ENCODE measurements around the gene DGKI.

- TF ChIP-seq FOXM1 (IDR thresholded peaks at IDR 0.05; ENCODE audit: borderline replicate concordance) = no peak
- TF ChIP-seq TARDBP (IDR thresholded peaks at IDR 0.05) = no peak
- no peak for TF ChIP-seq FOXK2 (IDR thresholded peaks at IDR 0.05)
- no peak for TF ChIP-seq NFRKB (IDR thresholded peaks at IDR 0.05)
- no peak for TF ChIP-seq HDGF (IDR thresholded peaks at IDR 0.05; ENCODE audit: borderline replicate concordance)
- no peak for TF ChIP-seq BHLHE40 (IDR thresholded peaks at IDR 0.05; ENCODE audit: borderline replicate concordance)
- no peak for TF ChIP-seq FOXA1 (IDR thresholded peaks at IDR 0.05)
- no peak for TF ChIP-seq SP1 (IDR thresholded peaks at IDR 0.05)
Observed at GRCh38 chr7:137881607-137882260, 35.0 kb upstream of the DGKI start.
